Peyer's patch (tissue), 4 donors: ENCODE results near the gene HMOX2.

Experiments used
- CTCF ChIP-seq, 6 experiments: fragments of 450-650 bp in 4 of 6; fragments of 200-600 bp in 2 of 6; sonication (generic) in 1 of 6; IDR thresholded peaks; one replicate each; pipeline ENCODE4 v1.5.1; 2017 to 2019; ENCODE audit warnings: antibody characterized with exemption in 6 of 6, mild to moderate bottlenecking in 3 of 6, moderate library complexity in 1 of 6
- POLR2A ChIP-seq, 2 donors: fragments of 450-650 bp; IDR thresholded peaks; one replicate each; pipeline ENCODE4 v1.5.1; 2017; ENCODE audit warnings: antibody characterized with exemption in 2 of 2, mild to moderate bottlenecking in 2 of 2, moderate library complexity in 2 of 2

- TF ChIP-seq CTCF (IDR thresholded peaks at IDR 0.05) (no peak), POLR2A (IDR thresholded peaks at IDR 0.05) (no peak)
These were observed 79.9 kb downstream of the HMOX2 start, which contains the start of gene C16orf96 for GRCh38 chr16:4556112-4556511.
